NCI-H1417 treated with DMSO at 0.1 percent for 48 hours (cell line): ENCODE data around the gene KCND3.
A peak's percentile ranks its signal among the peaks of the same experiment; 100 is the strongest.

Experiments used
- DNase-seq: peaks from one replicate; lab custom pipeline; 2025; lab: John Stamatoyannopoulos, UW

The KCND3 gene

DNA sequence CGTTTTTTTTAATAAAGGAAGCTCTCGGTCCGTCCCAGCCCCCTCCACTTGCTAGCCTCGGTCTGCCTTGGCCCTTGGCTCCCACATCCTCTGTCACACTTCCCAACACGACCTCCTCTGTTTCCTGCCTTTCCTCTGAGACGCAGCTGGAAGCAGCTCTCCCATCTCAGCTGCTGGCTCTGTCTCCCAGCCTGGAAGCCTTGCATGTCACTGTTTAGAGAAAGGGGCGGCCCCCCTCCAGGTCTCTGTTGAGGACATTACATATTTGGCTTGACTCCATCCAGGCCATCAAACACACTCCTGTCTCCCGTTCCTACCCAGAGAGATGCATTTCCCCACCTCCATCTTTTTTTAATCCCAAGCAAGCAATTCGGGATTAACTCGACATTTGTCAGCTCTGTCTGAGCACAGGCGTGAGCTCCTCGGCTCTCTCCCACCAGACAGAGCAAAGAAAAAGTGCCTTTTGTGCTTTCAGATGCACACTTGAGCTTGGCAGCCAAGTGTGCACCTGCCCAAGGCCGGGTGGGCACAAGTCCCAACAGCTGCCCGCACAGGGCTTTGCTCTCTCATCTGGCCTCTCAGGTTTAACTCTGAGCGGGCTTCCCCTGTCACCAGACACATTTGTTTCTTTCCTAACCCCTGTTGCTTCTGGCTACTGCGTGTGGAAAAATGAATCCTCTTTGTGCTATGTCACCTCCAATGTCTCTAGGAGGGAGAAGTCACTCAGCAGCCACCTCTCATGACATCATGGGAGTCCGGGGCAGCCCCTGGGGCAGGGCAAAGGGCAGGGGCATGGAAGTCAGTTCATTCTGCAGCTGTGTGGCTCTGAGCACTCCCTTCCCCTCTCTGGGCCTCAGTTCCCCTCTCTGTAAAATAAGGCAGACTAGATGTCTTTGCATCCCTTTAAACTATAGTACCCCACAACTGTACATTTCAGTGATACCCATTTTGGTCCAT is 108.3 kb downstream of the KCND3 start:
- DNase-seq, result no peak

DNA sequence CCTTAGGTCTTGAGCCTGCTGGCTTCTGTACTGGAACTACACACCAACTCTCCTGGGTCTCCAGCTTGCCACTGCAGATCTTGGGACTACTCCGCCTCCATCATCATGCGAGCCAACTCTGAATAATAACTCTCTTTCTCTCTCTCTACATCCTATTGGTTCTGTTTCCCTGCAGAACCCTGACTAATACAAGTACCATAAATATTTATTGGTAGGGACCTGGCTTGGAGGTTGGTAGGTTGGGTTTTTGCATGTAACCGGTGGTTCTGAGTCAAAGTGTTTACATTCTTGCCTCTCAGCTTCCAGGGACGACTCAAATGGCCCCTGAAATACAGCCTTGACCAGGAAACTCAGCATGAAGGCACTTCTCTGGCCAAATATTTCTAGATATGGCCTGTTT is 110.4 kb downstream of the KCND3 start:
- DNase-seq, result no peak

- DNase-seq, result no peak
These were observed 110.8 kb downstream of the KCND3 start for GRCh38 chr1:111878649-111879048.

- DNase-seq, result no peak
These were observed 111.4 kb downstream of the KCND3 start for GRCh38 chr1:111878091-111878490.

DNA sequence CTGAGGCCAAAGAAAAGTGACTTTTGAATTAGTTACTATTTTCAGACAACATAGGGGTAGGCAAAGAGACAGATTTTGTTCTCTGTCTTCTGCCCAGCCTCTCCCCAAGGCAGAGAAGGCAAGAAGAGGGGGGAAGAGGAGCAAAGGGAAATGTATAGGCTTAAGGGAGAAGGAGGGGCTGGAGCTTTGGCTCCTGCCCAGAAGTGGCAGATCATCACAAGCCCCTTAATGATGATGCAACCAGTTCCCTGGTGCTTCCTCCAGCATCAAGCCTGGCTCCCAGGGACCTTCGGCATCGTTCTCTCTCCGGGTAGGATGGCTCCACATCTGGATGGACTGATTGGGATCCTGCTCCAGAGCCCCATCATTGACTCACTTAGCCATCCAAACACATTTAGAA is 112.8 kb downstream of the KCND3 start:
- DNase-seq, result no peak

DNA sequence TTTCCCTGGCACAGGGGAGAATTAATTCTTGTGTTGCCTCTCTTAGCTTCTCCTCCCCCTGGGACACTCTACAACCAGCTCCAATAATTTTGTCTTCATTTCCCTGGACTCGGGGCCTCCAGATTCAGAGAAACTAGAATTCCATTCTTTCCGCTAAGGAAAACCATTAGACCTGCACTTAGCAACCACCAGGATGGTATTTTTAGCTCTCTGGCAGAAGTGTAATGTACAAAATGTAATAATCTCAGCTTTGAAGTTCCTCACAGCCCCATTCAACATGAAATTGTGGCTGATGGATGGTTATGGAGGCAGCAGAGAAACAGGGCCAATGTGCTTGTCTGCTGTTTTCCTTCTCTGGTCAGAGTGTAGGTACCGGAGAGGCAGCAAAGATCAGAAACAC is 113.8 kb downstream of the KCND3 start:
- no peak for DNase-seq

GRCh38 chr1:111873460-111874030 is 115.9 kb downstream of the KCND3 start:
- DNase-seq, result no peak

- DNase-seq, result no peak
These were observed 119.3 kb downstream of the KCND3 start for GRCh38 chr1:111870181-111870580.

DNA sequence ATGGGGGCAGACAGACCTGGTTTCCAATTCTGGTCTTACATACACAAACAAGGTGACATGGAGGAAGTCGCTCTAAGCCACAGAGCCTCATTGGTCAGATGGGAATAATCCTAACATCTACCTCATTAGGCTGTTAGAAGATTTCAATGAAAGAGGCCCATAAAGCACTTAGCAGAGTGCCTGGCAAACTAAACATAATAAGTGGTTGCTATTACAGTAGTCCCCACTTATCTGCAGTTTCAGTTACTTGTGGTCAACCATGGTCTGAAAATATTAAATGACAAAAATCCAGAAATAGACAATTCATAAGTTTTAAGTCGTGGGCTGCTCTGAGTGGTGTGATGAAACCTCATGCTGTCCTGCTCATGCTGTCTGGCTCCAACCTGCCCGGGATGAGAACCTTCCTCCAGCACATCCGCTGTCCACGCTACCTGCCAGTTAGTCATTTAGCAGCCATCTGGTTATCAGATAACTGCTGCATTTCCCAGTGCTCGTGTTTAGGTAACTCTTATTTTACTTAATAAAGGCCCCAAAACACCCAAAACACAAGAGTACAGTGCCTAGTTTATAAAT is 121.5 kb downstream of the KCND3 start:
- no peak for DNase-seq

GRCh38 chr1:111864862-111865261 is 124.6 kb downstream of the KCND3 start:
- DNase-seq, result no peak

DNA sequence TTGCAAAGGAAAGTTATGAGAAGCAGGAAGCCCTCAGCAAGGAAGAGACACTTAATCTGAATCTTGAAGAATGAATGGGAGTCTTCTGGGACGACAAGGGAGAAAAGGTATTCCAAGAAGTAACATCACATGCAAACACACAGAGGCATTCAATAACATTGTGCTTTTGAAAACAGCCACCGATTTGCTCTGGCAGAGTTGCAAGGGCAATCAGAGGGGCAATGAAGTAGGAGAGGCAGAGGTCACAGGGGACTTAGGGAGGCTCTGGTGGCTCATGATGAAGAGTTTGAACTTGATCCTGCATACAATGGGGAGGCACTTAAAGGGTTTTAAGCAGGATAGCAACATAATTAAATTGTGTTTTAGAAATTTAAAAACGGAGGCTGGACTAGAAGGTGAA is 126.1 kb downstream of the KCND3 start:
- no peak for DNase-seq

DNA sequence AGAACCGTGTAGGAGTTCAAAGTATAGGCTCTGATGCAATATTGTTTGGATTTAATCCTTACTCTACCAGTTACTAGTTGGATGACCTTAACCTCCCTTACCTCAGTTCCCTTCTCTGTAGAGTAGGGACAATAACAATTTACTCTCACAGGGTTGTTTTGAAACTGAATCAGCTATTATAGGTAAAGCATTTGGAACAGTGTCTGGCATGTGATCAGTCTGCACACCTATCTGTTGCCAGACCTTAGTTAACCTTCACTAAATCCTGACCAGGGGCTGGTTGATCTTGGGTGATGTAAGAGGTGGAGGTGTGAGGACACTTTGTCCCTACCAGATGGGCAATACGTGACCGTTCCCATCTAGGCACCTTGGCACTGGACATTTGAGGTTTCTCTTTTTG is 126.9 kb downstream of the KCND3 start:
- DNase-seq, result no peak

DNA sequence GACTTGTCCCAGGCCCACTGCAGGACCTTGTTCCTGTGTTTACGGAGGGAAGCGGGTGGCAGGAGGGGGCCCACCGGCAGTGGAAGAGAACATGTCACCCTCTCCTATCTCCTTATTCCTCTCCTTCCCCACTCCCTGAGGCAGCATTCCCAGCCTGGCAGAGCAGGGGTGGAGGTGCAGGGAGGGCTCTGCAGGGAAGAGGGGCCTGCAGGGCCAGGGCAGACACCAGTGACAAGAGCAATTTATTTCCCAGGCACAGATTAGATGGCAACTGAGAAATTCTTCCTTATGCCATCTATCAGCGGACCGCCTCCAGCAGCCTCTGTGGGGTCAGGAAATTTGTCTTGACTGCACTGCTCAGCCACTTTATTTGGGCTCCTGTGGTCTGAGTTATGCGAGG is 127.9 kb downstream of the KCND3 start:
- DNase-seq, result no peak

DNA sequence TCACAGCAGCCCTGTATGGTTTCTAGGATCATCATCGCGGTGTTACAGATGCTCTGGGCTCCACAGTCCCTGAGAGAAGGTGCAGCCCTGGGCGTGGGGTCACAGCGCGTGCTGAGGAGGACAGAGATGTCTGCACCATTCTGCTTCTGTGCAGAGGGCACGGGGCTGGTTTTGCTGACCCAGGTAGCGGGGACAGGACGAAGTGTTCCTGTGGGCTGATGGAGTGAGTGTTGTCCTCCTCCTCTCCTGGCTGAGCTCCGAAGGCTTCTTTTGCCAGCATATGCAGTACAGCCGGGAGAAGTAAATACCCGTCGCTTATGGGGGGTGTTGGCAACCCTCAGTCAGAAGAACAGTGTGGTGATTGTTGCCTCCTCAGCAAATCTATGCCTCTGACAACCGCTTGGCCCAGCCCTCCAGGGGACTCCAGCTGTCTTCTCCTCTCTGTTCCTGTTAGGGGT is 132.2 kb downstream of the KCND3 start:
- DNase-seq, result no peak

GRCh38 chr1:111856411-111857185 is 132.9 kb downstream of the KCND3 start:
- DNase-seq, result peak; percentile 41

GRCh38 chr1:111855260-111855659 is 134.2 kb downstream of the KCND3 start:
- DNase-seq, result no peak

DNA sequence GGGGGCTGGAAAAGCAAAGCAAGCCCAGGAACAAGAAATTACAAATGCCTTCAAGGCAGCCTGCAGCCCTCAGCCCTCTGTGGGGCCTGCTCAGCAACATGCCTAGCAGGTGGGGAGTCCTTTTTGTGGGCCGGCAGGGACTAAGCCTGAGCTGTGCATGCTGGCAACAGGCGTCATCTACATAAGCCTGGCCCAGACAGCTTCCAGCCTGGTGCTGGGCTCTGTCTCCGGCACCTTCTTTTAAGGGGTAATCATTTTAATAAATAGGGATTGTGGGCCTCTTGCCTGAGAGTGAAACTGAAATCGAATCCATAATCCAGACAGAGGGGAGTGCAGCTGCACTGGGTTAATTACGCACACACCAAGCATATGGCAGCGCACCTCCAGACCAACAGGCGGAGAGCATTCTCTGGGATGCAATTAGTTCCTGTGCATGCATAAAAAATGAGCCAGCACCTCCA is 137.2 kb downstream of the KCND3 start:
- DNase-seq, result peak; percentile 34

DNA sequence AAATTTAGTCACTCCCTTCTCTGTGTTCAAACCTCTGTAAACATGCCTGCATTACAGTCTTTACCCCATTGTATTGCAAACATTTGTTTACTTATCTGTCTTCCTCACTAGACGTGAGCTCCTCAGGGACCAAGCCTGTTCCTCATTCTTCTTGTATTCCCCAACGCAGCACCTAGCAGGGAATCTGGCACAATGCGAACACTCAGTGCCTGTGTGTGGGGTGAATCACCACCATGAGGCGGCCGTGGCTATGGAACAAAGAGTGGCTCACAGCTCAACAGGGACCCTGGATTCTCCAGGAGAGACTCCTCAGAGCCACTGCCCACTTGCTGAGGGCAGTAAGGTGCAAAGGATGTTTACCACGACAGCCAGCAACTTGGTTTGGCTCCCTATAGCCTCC is 137.9 kb downstream of the KCND3 start:
- no peak for DNase-seq

- no peak for DNase-seq
These were observed 139.4 kb downstream of the KCND3 start for GRCh38 chr1:111850109-111850508.

- DNase-seq, result no peak
These were observed 140.5 kb downstream of the KCND3 start for GRCh38 chr1:111848852-111849545.

- DNase-seq, result peak; percentile 42
These were observed 142.0 kb downstream of the KCND3 start for GRCh38 chr1:111847466-111847865.

- DNase-seq, result no peak
These were observed 142.6 kb downstream of the KCND3 start for GRCh38 chr1:111846842-111847241.
